HCT116 (cell line): Measurements from ENCODE around the gene PIK3R4.

Experiments used
- CTCF ChIP-seq, 3 experiments: fragments of 200-600 bp in 1 of 3; sonication (generic) in 1 of 3; IDR thresholded peaks in 2 of 3; conservative IDR thresholded peaks in 1 of 3; 2 replicates each; pipeline ENCODE4 v1.5.1; 2012 to 2017; ENCODE audit warnings: low read depth in 2 of 3, low read length in 2 of 3, antibody characterized with exemption in 1 of 3, borderline replicate concordance in 1 of 3, control low read depth in 1 of 3, mild to moderate bottlenecking in 1 of 3, mixed read lengths in 1 of 3, mixed run types in 1 of 3, moderate library complexity in 1 of 3; ENCODE audit not compliant: insufficient read depth in 1 of 3
- EZH2 ChIP-seq: fragments of 200-600 bp; sonication (generic); IDR thresholded peaks from 2 replicates; pipeline ENCODE4 v1.6.1; 2017; ENCODE audit warnings: antibody characterized with exemption, mixed run types
- JUND ChIP-seq: IDR thresholded peaks from 2 replicates; pipeline ENCODE4 v1.6.1; 2012
- SP1 ChIP-seq: IDR thresholded peaks from 2 replicates; pipeline ENCODE4 v1.6.1; 2012; ENCODE audit warnings: low read depth

- TF ChIP-seq EZH2 (no peak), CTCF (IDR thresholded peaks at IDR 0.05 in 2 of 3, conservative IDR thresholded peaks at IDR 0.05 in 1 of 3; ENCODE audit: borderline replicate concordance in 1 of 3, insufficient read depth in 1 of 3, low read depth in 2 of 3, low read length in 2 of 3) (no peak), SP1 (no peak), JUND (no peak)
These were observed 2.4 kb upstream of the PIK3R4 start for GRCh38 chr3:130748981-130749380.
